Measurements from ENCODE around the gene THSD7A.

GRCh38 chr7:11607686-11608085 lies 224.3 kb downstream of the THSD7A start:
- TF ChIP-seq, protein P1, sequence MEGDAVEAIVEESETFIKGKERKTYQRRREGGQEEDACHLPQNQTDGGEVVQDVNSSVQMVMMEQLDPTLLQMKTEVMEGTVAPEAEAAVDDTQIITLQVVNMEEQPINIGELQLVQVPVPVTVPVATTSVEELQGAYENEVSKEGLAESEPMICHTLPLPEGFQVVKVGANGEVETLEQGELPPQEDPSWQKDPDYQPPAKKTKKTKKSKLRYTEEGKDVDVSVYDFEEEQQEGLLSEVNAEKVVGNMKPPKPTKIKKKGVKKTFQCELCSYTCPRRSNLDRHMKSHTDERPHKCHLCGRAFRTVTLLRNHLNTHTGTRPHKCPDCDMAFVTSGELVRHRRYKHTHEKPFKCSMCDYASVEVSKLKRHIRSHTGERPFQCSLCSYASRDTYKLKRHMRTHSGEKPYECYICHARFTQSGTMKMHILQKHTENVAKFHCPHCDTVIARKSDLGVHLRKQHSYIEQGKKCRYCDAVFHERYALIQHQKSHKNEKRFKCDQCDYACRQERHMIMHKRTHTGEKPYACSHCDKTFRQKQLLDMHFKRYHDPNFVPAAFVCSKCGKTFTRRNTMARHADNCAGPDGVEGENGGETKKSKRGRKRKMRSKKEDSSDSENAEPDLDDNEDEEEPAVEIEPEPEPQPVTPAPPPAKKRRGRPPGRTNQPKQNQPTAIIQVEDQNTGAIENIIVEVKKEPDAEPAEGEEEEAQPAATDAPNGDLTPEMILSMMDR (IDR thresholded peaks at IDR 0.05; ENCODE audit: low read depth, low read length), result no peak
- TF ChIP-seq EZH2phosphoT487 (IDR thresholded peaks at IDR 0.05; ENCODE audit: low read depth), result no peak
